ENCODE results near the gene NID1.

NID1 gene

DNA sequence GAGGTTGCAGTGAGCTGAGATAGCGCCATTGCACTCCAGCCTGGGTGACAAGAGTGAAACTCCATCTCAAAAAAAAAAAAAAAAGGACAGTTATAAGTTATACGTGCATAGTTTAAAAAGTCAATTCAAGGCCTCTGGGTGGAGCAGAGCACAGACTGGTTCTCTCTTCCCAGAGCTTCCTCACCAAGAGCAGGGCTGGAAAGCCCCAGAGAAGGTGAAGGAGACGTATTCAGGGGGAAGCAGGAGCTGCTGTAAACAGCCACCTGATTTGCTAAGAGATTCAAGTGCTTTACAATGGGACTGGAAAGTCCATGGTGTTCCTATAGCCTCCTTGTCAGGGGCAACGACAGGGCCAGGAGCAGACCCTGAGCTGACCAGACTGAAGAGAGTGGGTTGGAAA lies 113.2 kb downstream of the NID1 start:
- H3K4me3 ChIP-seq (ENCODE audit: low read depth, low read length): no peak overlapping the region
- TF ChIP-seq, protein P1, sequence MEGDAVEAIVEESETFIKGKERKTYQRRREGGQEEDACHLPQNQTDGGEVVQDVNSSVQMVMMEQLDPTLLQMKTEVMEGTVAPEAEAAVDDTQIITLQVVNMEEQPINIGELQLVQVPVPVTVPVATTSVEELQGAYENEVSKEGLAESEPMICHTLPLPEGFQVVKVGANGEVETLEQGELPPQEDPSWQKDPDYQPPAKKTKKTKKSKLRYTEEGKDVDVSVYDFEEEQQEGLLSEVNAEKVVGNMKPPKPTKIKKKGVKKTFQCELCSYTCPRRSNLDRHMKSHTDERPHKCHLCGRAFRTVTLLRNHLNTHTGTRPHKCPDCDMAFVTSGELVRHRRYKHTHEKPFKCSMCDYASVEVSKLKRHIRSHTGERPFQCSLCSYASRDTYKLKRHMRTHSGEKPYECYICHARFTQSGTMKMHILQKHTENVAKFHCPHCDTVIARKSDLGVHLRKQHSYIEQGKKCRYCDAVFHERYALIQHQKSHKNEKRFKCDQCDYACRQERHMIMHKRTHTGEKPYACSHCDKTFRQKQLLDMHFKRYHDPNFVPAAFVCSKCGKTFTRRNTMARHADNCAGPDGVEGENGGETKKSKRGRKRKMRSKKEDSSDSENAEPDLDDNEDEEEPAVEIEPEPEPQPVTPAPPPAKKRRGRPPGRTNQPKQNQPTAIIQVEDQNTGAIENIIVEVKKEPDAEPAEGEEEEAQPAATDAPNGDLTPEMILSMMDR (IDR thresholded peaks at IDR 0.05; ENCODE audit: borderline replicate concordance, insufficient read depth, low read depth, low read length): no peak

DNA sequence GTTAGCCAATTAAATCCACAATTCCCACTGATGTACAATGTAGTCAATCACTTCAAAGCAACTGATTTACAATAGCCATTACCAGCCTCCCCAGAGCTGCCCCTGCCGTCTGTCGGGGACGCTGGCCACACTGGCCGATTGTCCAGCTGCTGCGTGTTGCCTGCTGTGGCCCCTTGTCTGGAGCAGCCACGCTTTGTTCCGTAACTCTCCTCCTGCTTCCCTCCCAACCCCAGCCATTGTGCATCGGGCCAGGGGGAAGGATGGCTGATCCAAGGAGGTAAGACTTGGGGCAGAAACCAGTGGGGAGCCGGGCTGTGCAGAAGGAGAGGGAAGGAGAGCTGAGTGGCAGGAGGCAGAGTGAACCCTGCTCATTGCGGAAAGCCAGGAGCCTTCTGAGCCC lies 114.6 kb downstream of the NID1 start:
- TF ChIP-seq, protein P1 (IDR thresholded peaks at IDR 0.05; ENCODE audit: borderline replicate concordance, insufficient read depth, low read depth, low read length): no peak
- no peak overlapping the region for H3K4me3 ChIP-seq (ENCODE audit: low read depth, low read length)

DNA sequence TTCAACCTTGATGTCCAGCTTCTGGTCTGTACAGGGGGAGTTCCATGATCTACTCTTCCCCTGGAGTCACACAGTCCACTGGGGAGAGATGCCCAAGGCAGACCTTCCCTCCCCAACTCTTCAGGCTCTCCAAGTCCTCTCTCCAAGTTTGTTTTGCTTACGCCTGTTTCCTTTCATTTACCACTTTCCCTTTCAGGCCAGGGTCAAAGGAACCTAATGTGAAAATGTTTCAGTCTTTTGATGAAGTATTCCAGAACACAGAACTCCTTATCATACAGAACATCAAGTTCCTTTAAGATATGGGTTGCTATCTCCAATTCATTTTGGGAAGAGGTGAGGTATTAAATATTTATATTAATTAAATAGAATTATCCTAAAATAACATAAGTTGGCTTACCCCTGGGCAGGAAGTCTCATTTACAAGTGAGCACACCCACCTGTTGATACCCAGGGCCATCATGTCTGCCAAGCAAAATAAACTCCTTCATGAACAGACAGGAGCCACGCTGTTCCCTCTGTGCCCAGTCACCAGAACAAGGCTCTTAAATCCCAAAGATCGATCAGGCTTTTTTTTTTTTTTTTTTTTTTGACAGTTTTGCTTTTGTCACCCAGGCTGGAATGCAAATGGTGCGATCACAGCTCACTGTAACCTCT lies 116.0 kb downstream of the NID1 start:
- TF ChIP-seq, protein P1 (IDR thresholded peaks at IDR 0.05; ENCODE audit: borderline replicate concordance, insufficient read depth, low read depth, low read length): no peak

DNA sequence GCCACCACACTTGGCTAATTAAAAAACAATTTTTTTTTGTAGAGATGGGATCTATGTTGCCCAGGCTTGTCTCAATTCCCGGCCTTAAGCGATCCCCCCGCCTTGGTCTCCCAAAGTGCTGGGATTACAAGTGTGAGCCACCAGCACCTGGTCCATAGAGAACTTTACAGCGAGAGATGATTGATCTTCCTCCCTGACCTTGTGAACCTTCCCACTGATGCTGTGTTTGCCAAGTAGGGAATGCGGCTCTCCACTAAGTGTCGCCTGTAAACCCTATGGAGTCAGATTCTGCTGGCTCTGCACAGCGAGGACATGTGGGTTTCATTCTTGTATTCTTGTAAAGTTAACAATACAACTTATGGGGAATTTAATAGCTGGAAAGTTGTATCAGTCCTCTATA lies 116.9 kb downstream of the NID1 start:
- H3K4me3 ChIP-seq (ENCODE audit: low read depth, low read length): no peak overlapping the region
- TF ChIP-seq, protein P1 (IDR thresholded peaks at IDR 0.05; ENCODE audit: borderline replicate concordance, insufficient read depth, low read depth, low read length): no peak

More for the DNA sequence above, 116.0 kb downstream of the NID1 start:
- no peak overlapping the region for H3K4me3 ChIP-seq (ENCODE audit: low read depth, low read length)

DNA sequence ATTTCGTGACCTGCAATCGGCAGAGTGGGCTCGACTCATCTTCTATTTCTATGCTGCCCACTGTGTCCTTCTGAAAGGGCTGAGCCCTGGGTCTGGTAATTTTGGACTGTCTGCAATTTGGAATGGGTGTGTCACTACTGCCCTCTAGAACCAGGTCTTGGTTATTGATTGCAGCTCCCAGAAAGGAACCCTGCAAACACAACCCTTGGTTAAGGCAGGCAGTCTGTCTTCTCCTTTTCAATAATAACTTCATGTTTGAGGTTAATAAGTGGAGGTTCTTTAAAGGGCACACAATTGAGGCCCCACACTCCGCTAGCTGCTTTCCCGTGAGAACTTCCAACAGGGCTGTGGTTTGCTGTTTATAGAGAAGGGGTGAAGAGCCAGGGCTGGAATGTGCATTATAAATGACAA lies 118.3 kb downstream of the NID1 start:
- TF ChIP-seq, protein P1 (IDR thresholded peaks at IDR 0.05; ENCODE audit: borderline replicate concordance, insufficient read depth, low read depth, low read length): peak; percentile 35; the same call in 1 of the 2 replicates
- H3K4me3 ChIP-seq (ENCODE audit: low read depth, low read length): no peak overlapping the region

DNA sequence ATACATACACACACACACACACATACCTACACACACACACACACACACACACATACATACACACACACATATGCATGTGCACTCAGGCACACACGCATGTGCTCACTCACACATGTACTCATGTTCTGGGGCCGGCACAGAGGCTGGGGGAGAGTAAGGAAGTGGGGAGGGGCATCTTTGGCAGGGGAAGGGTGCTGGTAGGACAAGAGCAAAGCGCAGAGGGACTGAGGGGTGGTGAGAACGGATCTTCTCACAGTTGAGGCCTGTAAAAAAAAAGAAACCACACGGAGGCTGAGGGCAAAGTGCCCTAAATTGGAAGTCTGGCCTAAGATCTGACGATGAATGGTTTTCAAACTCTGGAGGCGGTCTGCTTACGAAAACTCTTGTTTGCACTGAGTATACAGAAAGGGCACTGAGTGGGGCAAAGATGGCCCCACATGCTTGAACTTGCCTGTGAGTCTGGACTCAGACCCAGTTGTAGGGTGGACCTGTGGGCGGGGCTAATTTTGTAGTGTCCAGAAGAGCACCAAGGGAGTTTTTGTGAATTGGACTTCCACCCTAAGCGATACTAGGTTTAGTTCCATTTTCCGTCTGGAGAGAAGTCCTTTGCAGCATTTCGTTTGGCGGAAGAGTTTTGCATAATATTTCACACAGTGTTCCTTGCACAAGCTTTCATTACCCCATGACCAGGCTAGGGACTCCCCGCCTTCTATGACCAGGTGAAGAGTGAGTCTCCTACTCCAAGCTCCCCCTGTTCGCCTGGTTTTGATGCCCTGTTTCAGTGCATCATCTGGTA lies 118.9 kb downstream of the NID1 start:
- TF ChIP-seq, protein P1 (IDR thresholded peaks at IDR 0.05; ENCODE audit: borderline replicate concordance, insufficient read depth, low read depth, low read length): no peak
- no peak overlapping the region for H3K4me3 ChIP-seq (ENCODE audit: low read depth, low read length)

All from GM12875 (cell line).